ENCODE data around the gene TCHH.
"Not testable (repeated sequence)": the region's sequence is repeated elsewhere in the genome, so short reads cannot be mapped to it uniquely, and the experiment has no call there.

Gene TCHH

GRCh38 chr1:152115344-152115743 lies at the start of gene TCHH:
Gene TCHH, minus strand, starts transcription at chr1:152115444. Its CDS starts 1,364 bp downstream, at chr1:152114080.
- no peak for DNase-seq (ENCODE audit: low read depth, low spot score)

- no peak for DNase-seq (ENCODE audit: low read depth, low spot score)
Measured at GRCh38 chr1:152164517-152165136, 49.4 kb upstream of the TCHH start.

GRCh38 chr1:152162792-152163463 lies 47.7 kb upstream of the TCHH start:
- no peak for DNase-seq (ENCODE audit: low read depth, low spot score)

GRCh38 chr1:152160576-152160975 lies 45.3 kb upstream of the TCHH start:
- no peak for DNase-seq (ENCODE audit: low read depth, low spot score)

- no peak for DNase-seq (ENCODE audit: low read depth, low spot score)
Measured at GRCh38 chr1:152159144-152159543, 43.9 kb upstream of the TCHH start, which contains the start of gene RPTN. Gene RPTN, minus strand, starts transcription at chr1:152159228. Its CDS starts 1,339 bp downstream, at chr1:152157889.

GRCh38 chr1:152153996-152154395 lies 38.8 kb upstream of the TCHH start:
- no peak for DNase-seq (ENCODE audit: low read depth, low spot score)

- no peak for DNase-seq (ENCODE audit: low read depth, low spot score)
Measured at GRCh38 chr1:152151646-152152045, 36.4 kb upstream of the TCHH start.

- DNase-seq (ENCODE audit: low read depth, low spot score) = no peak
Measured at GRCh38 chr1:152148981-152149380, 33.7 kb upstream of the TCHH start.

- DNase-seq (ENCODE audit: low read depth, low spot score) = no peak
Measured at GRCh38 chr1:152148051-152148450, 32.8 kb upstream of the TCHH start.

- DNase-seq (ENCODE audit: low read depth, low spot score) = no peak
Measured at GRCh38 chr1:152145769-152146168, 30.5 kb upstream of the TCHH start.

GRCh38 chr1:152144674-152145183 lies 29.5 kb upstream of the TCHH start:
- not testable (repeated sequence) for DNase-seq (ENCODE audit: low read depth, low spot score)

GRCh38 chr1:152143150-152143887 lies 28.1 kb upstream of the TCHH start:
- DNase-seq (ENCODE audit: low read depth, low spot score) = no peak

GRCh38 chr1:152141971-152142584 lies 26.8 kb upstream of the TCHH start:
- DNase-seq (ENCODE audit: low read depth, low spot score) = no peak

GRCh38 chr1:152137215-152137614 lies 22.0 kb upstream of the TCHH start:
- no peak for DNase-seq (ENCODE audit: low read depth, low spot score)

- DNase-seq (ENCODE audit: low read depth, low spot score) = no peak
Measured at GRCh38 chr1:152130186-152130585, 14.9 kb upstream of the TCHH start.

GRCh38 chr1:152127673-152128072 lies 12.4 kb upstream of the TCHH start:
- DNase-seq (ENCODE audit: low read depth, low spot score) = no peak

GRCh38 chr1:152125834-152126443 lies 10.7 kb upstream of the TCHH start:
- DNase-seq (ENCODE audit: low read depth, low spot score) = no peak

- no peak for DNase-seq (ENCODE audit: low read depth, low spot score)
Measured at GRCh38 chr1:152118915-152119314, 3.7 kb upstream of the TCHH start.

GRCh38 chr1:152112885-152113432 lies 2.3 kb downstream of the TCHH start:
- no peak for DNase-seq (ENCODE audit: low read depth, low spot score)

- DNase-seq (ENCODE audit: low read depth, low spot score) = no peak
Measured at GRCh38 chr1:152112101-152112884, 3.0 kb downstream of the TCHH start.
